DMS153 (cell line): ENCODE measurements around the gene SORBS1.

Experiments
- DNase-seq: peaks from one replicate; lab custom pipeline; 2025; lab: John Stamatoyannopoulos, UW

SORBS1 gene

DNA sequence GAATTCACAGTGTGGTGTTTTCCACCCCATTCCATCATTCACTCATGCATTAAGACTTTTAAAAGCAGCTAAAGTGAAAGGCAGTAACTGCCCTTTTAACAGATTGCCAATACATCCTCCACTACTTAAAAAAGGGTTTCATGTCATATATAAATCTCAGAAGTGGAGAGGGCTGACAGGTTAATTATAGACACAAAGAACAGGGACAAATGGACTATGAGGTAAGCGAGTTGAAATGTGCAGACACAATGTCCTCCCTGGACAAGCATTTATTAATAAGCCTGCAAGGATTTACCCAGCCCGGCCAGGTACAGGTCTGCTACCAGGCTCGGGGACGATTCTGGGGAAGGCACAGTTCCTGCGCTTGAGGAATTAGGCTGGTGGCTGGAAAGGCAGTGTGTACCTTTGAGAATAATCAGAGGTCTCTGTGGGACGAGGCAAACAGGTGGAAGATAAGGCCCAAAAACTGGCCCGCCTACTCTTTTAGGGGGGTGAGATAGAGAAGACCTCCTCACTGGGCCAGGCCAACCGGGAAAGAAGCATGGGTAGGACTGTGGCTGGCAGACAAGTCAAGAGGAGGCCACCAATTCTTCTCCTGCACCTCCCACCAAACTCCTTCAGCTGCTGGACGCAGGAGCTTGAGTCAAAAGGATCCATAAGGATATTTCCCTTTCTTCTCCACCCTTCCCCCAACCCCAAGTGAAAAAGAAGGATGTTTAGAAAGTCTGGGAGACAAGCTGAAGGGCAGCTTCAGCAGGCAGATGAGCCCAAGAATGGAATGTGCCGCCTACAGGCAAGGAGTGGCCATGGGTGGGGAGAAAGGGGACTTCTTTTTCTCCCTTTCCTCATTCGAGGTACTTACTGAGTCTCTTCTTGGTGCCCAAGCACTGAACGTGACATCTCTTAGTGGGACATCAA, 271.9 kb downstream of the SORBS1 start:
- DNase-seq = peak; percentile 91

DNA sequence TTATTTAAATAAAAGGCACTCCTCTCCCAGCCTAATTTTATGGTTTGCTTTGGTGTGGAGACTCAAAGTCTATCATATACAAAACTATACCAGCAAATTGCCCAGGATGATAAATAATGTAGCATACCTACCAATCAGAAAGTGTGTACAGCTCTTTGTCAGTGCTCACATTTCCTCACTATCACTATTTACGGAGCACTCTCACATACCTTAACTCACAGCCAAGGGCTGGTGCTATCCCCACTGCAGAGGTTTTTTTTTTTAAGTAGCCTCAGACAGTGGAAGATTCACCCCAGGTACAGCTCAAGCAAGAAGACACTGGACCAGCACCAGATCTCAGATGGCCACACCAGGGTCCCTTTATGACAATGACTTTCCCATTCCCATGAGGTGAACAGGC, 272.9 kb downstream of the SORBS1 start:
- no peak for DNase-seq

DNA sequence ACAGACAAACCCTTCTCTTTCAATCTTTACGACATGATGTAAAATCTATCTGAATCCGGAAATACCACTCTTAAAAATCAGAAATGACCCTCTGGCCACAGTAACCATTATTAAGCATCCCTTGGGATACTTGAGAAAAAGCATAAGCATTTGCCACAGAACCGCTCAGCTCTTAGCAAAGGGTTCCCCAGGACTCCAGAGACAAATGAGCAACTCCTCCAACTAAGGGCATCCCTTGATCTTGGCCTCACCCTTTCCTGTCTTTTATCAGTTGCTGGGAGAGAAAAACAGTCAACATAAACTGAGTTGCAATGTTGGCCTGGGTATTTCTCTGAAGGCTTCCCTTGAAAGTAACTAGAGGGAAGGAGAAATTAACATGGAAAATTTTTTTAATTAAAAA, 273.9 kb downstream of the SORBS1 start:
- no peak for DNase-seq

- no peak for DNase-seq
Observed at GRCh38 chr10:95286707-95287106, 274.5 kb downstream of the SORBS1 start.

DNA sequence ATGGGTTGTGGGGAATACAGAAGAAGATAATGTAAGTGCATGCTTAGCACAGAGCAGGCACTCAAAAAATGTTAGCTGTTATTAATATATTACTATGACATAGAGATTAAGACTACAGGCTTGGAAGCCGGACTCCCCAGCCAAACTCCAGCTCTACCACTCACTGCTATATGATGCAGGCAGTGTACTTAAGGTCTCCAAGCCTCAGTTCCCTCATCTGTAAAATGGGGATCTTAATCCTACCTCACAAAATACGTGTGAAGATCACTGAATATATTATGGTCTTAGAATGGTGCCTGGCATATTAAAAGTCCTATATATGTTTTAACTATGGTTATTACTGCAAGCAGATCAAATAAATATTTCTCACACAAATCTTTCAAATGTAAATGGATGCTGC, 275.6 kb downstream of the SORBS1 start:
- no peak for DNase-seq

- no peak for DNase-seq
Observed at GRCh38 chr10:95284807-95285206, 276.4 kb downstream of the SORBS1 start.

GRCh38 chr10:95282107-95282506, 279.1 kb downstream of the SORBS1 start:
- DNase-seq = no peak

DNA sequence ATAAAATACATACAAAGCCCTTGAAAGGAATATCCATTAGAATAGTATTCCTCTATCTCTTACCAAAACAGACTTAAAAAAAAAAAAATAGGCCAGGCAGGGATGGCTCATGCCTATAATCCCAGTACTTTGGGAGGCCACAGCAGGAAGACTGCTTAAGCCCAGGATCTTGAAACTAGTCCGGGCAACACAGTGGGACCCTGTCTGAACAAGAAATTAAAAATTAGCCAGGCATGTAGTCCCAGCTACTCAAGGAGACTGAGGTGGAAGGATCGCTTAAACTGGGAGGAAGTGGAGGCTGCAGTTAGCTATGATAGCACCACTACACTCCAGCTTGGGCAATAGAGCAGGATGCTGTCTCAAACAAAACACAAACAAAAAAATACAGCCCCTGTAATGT, 280.0 kb downstream of the SORBS1 start:
- DNase-seq = no peak

GRCh38 chr10:95280637-95281036, 280.5 kb downstream of the SORBS1 start:
- DNase-seq = no peak

DNA sequence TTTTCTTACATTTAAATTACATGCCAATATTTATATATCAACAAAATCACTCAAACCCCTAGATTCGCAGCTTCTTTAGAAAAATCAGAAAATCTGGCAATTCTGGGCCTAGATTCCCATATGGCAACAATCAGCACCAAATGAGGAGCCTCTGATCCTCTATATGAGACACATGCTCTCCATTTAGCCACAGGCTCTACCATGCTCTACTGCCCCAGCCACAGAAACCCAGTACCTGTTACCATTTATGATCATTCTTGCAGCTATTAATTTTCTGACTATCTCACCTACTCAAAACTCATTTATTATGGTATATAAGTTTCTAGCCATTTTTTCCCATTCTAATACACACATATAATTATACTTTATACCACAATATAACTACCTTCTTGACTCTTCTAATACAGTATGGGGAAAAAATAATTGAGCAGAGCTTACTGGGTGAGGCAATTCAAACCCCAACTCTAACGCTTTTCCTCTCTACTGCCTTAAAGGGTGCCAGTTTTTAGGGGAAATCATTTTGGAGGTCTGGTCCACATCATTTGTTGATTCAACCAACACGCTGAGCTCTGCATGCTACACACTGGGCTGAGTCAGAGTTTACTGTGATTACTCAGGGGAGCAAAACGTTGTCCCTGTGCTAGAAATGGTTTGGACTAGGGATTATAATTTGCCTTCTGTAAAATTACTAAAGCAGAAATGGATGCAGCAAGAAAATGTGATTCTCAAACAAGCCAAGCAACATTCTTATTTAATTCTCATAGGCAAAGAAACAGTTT, 281.9 kb downstream of the SORBS1 start:
- no peak for DNase-seq

- DNase-seq = no peak
Observed at GRCh38 chr10:95278061-95278988, 282.8 kb downstream of the SORBS1 start.

DNA sequence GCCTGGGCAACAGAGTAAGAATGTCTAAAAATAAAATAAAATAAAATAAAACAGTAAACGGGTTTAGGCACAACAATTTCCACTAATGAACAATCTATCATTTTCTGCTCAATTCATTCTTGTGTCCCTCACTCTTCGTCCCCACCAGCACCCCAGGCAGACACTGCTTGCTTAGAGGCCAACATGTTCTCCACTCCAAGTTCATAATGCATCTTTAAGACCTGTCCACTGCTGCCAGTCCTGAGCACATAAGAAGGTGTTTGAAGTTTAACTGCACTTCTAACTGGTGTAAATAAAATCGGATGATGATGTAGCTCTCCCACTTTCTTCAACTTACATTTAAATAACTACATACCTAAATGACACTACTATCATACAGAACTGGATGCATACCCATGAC, 283.6 kb downstream of the SORBS1 start:
- DNase-seq = no peak

DNA sequence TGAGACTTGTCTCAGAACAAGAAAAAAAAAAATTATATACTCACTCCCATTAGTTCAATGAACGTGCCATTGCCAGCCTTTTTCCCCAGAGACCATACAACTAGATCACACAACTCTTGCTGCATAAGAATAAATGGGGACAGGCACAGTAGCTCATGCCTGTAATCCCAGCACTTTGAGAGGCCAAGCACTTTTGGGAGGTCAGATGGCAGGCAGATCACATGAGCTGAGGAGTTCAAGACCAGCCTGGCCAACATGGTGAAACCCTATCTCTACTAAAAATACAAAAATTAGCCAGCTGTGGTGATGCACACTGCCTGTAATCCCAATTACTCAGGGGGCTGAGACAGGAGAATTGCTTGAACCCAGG, 284.0 kb downstream of the SORBS1 start:
- DNase-seq = no peak

GRCh38 chr10:95276367-95277200, 284.6 kb downstream of the SORBS1 start:
- DNase-seq = no peak

DNA sequence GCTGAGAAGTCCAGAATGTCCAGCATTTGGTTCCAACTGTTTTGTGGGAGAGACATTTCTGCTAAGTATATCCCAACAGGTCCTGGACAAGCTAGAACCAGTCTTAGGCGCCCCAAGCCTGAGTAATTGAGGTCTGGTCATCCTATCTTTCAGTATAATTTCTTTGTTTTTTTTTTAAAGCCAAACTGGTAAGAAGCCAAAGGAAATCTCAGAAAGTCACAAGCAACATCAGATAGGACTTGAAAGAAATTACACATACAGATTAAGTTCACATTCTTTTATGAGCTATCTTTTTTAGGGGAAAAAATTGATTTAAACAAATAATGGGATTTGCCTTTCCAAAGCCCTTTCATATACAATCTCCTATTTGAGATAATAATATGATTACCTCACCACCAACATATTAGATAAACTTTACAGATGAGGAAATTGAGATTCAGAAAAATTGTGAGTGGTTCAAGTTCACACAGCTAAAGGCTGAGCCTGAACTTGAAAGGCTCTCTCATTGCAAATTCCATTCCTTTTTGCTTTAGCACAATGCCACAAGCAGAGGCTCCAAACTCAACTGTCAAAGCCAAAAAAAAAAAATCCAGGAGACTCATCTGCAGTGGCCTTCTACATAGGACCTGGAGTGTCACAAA, 285.3 kb downstream of the SORBS1 start:
- DNase-seq = no peak

DNA sequence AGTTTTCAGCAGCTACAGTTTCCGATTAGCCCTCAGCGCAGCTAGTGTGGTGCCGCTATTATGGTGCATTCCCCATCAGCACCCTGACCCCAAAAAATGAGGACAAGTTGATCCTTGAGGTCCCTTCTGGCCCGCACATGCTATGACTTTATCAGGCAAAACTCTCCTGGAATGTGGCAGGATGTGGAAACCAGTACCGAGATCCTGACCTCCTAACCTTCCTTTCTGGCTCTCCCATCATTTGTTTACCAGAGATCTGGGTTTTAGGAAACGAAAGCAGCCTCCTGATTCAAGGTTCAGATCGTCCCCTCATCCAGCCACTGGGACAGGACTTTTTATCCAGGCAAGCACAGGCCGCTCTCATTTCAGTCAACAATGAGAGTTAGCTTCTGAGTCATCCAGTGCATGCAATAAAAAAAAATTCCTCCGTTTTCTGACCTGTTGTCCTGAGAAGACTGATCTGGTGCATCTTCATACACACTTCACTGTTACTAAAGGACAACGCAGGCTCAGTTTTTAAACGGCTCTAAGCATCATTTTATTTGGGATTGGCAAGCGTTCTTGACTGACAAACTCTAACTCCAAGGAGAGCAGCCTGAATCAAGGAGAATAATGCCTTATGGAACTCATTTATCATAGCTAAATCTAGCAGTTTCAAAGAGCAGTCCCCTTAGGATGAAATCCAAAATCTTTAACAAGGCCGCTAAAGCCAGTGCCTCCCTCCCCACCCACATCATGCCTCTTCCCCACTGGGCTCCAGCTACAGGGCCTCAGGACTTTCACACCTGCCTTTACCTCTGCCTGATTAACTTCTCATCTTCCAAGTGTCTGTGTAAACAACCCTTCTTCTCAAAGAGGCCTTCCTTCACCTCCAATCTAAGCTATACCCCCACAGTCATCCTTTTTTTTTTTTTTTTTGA, 287.5 kb downstream of the SORBS1 start:
- no peak for DNase-seq

DNA sequence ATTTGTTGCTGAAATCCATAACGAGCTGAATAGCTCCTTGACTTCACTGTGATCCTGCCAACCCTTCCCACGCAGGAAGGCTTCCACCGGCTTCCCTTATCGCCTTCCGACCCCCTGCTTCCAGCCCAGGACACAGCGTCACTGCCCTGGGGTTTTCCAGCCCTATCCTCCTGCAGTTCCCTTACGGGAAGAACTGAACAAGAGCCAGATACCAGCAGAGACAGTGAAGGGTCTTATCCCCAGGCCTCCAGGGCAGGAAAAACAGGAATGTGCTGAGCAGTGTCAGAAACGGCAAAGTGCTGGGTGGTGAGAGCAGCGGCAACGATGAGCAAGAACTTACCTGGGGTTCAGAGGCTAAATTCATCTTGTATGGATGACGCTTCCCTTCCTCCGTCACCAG, 292.7 kb downstream of the SORBS1 start:
- no peak for DNase-seq

DNA sequence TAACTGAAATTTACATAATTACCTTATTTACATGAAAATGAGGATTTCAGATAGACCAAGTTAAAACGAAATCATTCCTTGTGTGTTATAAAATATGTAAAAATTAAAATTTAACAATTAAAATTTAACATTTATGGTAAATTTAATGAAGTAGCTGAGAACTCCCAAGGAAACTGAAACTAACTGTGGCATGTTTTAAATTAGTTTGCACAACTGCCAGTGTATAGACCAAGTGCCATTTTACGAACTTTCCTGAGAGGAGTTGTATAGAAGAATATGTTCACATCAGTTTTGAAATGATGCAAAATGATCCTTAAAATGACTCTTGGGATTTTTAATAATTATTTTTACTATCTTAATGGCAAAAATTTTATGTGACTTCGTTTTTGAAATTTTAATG, 293.9 kb downstream of the SORBS1 start:
- no peak for DNase-seq

- DNase-seq = peak; percentile 84
Observed at GRCh38 chr10:95266674-95267095, 294.5 kb downstream of the SORBS1 start.

DNA sequence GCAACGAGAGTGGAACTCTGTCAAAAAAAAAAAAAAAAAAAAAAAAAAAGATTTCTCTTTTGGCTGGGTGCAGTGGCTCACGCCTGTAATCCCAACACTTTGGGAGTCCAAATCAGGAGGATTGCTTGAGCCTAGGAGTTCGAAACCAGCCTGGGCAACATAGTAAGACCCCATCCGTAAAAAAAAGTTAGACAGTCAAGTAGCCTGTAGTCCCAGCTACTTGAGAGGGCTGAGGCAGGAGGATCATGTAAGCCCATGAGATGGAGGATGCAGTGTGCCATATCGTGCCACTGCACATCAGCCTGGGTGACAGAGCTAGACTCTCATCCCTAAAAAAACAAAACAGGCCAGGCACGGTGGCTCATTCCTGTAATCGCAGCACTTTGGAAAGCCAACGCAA, 295.6 kb downstream of the SORBS1 start:
- DNase-seq = no peak
